Dedifferentiated amniotic fluid mesenchymal stem cell (primary cell): ENCODE data around the gene TULP4.
A peak's percentile ranks its signal among the peaks of the same experiment; 100 is the strongest.

Source experiments
- DNase-seq: peaks from one replicate; pipeline ENCODE4 v3.0.0-alpha.2; 2016; ENCODE audit errors: extremely low spot score

Gene TULP4

DNA sequence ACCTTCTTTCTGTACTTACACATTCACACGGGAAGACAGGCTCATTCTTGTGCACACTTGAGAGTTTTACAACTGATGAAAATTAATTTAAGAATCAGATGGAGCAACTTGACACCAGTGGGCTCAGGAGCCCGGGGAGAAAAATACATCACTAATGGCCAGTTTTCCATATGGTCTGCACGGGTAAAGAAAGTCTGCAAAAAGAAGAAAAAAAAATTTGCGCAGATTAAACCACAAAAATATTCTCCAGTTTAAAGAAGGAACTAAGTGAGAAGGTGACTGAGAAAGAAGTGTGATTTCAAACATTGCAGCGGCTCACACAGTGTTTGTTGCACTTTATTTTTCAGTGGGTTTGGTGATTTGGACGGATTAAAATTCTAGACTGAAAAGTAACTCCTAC, at the start of gene TULP4:
TSS of gene TULP4 (plus strand) at position 301 of the 400 bp plus-strand sequence. CDS start 1,552 bp downstream, outside the sequence.
- no peak for DNase-seq

GRCh38 chr6:158262755-158263154, 49.5 kb upstream of the TULP4 start:
- DNase-seq = no peak

GRCh38 chr6:158264180-158264579, 48.1 kb upstream of the TULP4 start:
- no peak for DNase-seq

GRCh38 chr6:158266131-158266530, 46.1 kb upstream of the TULP4 start:
- no peak for DNase-seq

GRCh38 chr6:158268361-158269147, 43.7 kb upstream of the TULP4 start:
- DNase-seq = no peak

DNA sequence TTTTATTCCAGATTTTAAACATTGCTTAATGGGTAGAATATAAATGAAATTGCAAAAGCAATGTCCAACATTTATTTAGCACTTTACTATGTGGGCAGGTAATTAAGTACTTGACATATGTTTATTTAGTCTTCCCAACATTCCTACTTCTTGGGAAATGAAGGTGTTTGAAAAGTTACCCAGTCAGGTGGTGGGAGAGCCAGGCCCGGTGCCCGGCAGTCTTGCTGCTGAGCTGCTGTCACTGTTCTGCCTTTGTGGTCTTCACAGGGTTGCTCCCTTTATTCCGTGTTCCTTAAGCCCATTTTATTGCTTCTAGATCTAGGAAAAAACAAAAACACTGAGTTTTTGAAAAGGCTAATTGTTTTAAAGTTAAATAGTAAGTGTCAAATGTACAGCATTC, 42.6 kb upstream of the TULP4 start:
- no peak for DNase-seq

- DNase-seq = no peak
Observed at GRCh38 chr6:158270389-158271127, 41.7 kb upstream of the TULP4 start.

DNA sequence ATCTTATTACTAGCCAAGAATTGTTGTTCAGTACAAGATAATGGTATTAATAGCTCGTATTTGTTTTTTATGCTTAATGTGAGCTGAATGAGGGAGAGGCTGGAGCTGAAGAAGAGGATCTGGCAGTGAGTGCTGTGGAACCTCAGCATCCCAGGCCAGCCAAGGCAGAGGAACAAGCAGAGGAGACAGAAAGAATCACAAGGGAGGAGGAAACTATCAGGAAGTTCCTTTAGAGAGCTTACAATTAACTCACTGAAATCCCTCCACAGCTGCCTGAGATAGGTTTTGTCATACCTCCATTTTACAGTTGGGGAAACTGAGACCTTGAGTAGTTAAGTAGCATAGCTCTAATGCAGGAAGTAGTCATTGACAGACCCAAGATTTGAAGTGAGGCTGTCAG, 39.9 kb upstream of the TULP4 start:
- no peak for DNase-seq

- no peak for DNase-seq
Observed at GRCh38 chr6:158278004-158278403, 34.3 kb upstream of the TULP4 start.

DNA sequence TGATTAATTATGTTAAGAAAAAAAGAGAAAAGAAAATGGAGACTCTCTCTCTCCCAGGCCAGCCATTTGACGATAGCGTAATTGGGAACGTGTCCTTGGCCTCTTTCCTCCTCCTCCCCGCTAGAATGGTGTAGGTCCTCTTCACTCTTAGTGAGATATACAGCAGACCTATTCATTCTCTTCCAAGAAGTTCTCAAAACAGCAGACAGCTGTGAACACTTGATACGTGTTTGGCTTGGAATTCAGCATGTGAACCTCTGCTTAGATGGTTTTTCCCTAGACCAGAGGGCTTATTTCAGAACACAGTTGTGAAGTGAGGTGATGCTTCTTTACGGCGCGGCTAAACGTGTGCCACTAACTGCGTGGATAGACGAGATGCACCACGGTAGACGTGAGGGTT, 32.6 kb upstream of the TULP4 start:
- DNase-seq = no peak

GRCh38 chr6:158283304-158283980, 28.8 kb upstream of the TULP4 start:
- no peak for DNase-seq

- peak; percentile 63 for DNase-seq
Observed at GRCh38 chr6:158284007-158284875, 28.0 kb upstream of the TULP4 start.

- no peak for DNase-seq
Observed at GRCh38 chr6:158284876-158285655, 27.2 kb upstream of the TULP4 start.

DNA sequence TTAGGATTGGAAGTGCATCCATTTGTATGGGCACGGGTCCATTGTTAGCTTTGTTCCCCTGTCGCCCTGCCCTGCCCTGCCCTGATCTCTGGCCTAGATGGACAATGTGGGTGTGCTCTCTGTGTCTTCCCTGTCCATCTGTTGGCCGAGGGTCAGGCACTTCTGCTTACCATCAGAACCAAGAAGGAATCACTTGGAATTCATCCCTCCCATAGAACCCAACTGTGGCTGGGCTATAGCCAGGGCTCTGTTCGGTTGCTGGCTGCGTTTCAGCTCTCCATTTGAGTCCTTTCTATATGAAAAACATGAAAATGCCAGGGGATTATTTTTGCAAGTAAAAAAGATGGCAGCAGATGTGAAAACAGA, 26.6 kb upstream of the TULP4 start:
- no peak for DNase-seq

- peak; percentile 65 for DNase-seq
Observed at GRCh38 chr6:158286413-158286812, 25.9 kb upstream of the TULP4 start.

- DNase-seq = no peak
Observed at GRCh38 chr6:158287047-158287446, 25.2 kb upstream of the TULP4 start.

DNA sequence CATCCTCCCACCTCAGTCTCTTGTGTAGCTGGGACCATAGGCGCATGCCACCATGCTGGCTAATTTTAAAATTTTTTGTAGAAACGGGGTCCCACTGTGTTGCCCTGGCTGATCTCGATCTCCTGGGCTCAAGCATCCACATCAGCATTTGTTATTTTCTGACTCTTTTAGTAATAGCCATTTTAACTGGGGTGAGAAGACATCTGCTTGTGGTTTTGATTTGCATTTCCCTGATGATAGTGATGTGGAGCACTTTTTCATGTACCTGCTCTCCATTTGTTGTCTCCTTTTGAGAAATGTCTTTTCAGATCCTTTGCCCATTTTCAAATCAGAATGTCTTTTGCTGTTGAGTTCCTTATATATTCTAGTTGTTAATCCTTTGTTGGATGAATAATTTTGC, 22.2 kb upstream of the TULP4 start:
- no peak for DNase-seq

GRCh38 chr6:158290659-158291058, 21.6 kb upstream of the TULP4 start:
- no peak for DNase-seq

DNA sequence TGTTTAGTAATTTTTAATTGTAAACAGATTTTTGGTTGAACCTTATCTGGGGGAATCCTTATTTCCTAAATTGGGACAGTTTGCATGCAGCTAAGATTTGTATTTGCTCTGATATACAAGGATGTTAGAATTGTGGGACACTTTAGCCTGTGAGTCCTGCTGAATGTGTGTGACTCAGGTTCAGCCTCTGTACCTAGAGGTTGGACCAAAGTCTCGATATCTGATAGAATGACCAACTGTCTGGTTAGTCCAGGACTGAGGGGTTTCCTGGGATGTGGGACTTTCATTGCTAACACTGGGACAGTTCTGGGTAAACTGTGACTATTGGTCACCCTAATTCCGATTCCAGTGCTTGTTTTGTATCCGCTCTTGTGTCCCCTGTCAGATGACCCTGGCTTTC, 20.2 kb upstream of the TULP4 start:
- no peak for DNase-seq

DNA sequence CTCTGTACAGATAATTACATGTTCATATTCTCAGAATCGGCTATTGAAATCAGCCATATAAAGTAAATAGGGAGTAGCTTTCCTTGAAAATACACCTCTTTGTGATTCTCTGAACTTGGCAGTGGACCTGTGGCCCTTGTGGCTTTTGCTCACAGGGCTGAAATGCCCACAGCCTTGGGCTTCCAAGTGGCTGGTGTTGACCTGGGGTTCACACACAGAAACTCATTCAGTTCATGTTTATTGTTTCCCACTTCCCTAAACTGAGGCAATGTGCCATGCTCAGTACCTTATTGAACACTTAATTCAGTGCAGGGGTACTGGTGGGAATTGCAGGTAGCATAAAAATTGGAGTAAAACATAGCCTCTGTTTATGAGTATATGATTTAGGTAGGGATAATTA, 19.1 kb upstream of the TULP4 start:
- DNase-seq = no peak
